NCI-H2196 (cell line): Measurements from ENCODE around the gene SYT2.
"Not testable (repeated sequence)": the region's sequence is repeated elsewhere in the genome, so short reads cannot be mapped to it uniquely, and the experiment has no call there.

ENCODE experiments used
- DNase-seq: peaks from one replicate; lab custom pipeline; 2025; ENCODE audit not compliant: unreplicated experiment; lab: John Stamatoyannopoulos, UW

SYT2 gene

DNA sequence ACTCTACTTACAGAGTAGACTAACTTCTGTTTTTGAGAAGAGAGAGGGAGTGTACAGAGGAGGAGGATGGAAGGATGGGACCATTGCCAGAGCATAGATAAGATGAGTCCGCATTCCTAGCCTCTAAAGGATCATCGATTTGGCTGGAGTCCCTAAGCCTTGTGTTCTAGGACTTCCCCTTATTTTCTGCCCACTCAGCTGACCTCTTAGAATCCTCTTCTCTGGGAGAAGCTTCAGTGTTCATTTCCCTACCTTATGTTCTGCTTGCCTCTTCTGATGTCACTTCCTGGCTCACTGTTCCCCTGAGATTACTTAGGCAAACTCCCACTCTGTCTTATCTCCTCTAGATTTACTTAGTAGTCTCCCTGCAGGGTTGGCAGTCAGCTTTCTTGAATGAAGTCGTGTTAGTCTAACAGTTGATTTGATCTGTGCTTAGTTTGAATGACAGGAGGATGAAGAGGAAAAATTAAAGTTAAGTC lies 156.7 kb downstream of the SYT2 start:
- DNase-seq: no peak

DNA sequence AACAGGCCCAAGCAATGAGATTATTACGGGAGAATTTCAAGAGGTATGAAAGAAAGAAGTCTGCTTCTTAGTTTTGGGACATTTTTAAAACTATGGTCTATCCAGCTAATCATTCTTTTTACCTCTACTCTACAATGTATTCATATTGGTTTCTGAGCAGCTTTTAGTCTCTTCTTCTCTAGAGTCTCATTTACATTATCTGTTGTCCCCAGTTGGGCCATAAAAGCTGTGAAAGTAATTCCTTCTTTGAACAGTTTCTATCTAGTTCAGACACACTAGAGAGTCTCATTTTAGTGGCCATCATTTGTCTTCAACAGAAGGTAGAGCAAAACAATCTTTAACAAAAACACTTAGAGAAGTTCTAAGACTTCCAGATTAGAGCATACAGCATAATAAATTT lies 157.2 kb downstream of the SYT2 start:
- DNase-seq: not testable (repeated sequence)

DNA sequence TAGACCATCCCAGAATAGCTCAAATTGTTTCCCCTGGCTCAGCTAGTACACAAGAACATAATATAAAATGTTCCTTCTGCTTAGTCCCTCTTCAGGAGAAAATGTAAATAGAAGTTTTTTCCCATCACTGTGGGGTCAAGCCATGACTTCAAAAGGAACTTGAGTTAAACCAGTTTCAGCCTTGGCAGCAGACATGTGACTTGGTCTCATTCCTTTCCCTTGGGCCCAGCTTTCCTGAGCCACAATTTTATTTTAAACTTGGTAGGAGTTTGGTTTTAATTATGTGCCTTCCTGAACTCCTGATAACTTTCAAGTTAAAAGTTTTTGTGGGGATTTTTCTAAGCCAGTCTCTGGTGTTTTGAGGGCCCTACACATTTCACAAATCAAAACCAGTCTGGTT lies 157.6 kb downstream of the SYT2 start:
- DNase-seq: not testable (repeated sequence)

DNA sequence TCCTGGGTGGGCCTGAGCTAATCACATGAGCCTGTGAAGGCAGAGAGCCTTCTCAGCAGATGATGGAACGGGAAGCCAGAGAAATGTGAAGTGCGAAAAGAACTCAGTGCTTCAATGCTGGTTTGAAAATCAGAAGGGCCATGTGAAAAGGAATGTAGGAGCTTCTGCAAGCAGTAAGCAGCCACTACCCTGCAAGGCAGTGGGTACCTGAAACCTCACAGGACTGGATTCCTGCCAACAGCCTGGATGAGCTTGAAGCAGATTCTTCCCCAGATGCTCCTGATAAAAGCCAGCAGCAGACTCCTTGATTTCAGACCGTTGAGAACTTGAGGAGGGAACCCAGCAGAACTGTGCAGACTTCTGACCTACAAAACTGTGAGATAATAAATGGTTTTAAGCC lies 158.6 kb downstream of the SYT2 start:
- peak; percentile 30 for DNase-seq

DNA sequence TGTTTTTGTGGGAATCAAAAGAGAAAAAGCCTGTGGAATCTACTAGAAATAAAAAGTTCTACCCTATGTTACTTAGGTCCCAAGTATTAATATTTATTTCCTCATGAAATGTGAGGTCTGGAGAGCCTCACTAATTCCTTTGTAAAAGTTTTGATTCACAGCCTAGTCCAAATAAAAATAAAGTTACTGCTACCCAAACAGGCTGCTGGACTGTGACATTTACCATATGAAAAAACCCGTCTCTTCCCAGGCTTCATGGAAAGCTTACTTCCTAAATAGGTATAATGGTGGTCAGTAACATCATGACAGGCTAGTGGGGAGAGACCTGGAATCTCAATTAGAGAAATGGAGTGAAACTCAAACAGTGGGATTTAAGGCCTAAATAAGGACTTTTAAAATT lies 160.2 kb downstream of the SYT2 start:
- not testable (repeated sequence) for DNase-seq

DNA sequence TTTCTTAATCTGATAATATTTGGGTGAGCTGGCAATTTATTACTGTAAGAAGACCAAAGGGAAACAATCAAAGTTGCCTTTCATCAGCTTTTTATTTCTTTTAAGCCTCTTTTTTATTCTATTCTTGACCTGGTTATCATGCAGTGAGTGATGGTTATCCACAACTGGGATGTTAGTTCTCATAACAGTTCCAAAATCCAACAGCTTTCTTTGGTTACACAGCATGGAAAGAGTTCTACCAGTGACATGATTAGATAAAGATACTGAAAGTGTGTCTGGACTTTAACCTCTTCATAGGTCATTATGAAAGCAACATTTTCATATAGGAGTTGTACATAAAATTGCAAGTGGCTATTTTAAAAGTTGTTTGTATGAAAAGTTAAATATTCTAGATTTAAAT lies 163.0 kb downstream of the SYT2 start:
- DNase-seq: no peak

DNA sequence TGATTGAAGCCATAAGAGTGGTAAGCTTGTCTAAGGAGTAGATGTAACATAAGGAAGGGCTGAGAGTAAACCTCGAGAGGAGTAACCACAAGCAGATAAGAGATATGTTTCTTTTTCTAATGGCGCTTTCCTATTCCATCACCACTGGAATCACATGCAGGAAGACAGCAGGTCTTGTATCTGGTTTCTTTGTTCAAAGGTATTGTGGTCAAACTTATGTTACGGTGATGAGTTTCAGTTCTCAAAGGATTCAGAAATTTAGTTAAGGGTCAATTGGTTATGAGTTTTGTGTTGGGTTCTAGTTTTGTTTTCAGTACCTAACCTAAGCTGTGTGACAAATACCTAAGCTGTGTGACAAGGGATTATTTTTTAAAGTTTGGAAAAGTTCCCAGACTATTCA lies 163.5 kb downstream of the SYT2 start:
- DNase-seq: not testable (repeated sequence)

DNA sequence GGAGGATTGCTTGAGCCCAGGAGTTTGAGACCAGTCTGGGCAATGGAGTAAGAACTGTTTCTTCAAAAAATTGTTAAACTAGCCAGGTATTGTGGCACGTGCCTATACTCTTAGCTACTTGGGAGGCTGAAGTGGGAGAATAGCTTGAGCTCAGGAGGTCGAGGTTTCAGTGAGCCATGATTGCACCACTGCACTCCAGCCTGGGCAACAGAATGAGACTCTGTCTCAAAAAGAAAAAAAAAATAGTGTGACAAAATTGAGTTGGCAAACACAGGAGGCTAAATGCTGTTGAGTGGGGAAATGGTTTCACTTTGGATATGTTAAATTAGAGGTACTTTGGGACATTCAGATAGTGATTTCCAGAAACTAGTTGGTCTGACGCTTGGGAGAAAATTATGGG lies 163.9 kb downstream of the SYT2 start:
- DNase-seq: not testable (repeated sequence)

DNA sequence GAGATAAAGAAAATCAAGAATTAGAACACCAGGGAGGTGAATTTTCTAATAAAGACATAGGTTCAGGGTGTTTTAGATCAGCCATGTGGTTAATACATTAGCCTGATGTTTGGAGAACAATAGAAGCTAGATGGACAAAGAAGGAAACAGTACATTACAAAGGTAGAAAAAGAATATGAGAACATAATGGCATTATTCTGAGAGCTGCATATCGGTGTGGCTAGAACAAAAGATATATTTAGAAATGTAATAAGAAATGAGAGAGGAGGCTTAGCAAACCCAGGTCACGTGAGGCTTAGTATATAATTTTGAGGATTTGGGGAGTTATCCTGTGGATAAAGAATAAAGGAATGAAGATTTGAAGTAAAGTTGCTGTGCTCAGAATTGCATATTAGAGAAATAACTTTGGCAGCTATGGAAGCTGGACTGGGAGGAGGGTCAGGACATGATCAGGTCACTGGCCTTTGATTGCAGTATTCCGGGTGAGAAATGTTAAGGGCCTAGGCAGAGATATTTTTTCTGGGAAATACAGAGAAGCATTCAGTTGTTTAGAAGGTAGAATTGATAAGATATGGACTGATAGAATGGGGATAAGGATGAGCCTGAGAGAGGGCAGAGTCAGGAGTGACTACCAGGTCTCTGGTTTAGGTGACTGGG lies 164.5 kb downstream of the SYT2 start:
- not testable (repeated sequence) for DNase-seq

DNA sequence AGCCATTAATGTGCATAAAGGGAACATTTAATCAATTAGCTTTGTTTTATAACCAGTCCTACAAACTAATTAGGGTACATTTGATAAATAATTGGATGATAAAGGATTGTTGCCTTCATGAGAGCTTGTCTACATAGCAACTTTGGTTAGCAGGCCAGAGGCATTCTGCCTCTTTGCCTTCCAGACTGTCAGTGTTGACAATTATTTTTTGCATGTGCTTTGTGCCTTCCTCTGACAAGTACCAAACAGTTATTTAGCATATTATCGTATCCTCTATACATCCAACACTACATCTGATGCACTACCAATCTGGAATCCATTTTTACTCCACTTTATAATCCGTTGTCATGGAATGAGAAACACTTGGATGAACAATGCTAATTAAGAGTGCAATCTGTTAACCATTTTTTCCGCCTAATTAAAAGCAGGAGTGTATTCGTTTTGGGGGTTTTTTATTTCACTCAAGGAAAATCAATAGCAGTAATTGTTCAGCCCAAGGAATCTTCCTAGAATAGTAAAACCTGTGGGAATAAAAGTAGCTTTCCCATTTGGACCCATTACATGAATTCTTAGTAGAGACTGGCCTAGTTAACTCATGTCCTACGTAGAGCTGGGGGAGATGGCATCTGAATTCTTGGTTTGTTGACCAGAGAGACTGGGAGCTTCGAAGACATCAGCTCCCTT lies 165.3 kb downstream of the SYT2 start:
- DNase-seq: not testable (repeated sequence)

DNA sequence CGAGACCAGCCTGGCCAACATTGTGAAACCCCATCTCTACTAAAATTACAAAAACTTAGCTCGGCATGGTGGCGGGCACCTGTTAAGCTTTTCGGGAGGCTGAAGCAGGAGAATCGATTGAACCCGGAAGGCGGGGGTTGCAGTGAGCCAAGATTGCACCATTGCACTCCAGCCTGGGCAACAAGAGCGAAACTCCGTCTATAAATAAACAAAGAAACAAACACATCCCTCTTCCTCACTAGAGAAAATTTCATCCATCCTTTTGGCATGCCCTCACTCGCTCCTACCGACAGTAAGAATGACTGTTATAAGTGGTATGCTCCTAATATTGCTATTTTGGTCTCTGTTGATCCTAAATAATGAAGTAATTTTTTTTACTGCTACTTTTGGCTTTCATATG lies 166.7 kb downstream of the SYT2 start:
- not testable (repeated sequence) for DNase-seq

DNA sequence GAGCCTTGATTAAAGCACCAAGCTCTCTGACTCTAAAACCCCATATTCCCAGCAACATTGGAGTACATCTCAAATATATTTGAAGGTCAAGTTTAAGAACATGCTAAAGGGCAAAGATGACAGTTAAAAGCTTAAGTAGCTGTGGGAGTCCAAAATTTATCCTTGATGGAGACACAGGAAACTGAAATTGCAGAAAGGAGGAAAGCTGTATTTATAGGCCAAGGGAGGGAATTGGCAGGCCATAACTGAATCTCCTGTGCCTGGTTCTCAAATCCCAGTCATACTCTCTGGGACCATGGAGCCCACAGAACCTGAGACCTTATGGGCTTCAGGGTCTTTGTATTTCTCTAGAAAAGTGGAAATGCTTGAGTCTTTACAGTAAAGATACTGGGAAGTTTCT lies 167.8 kb downstream of the SYT2 start:
- not testable (repeated sequence) for DNase-seq

DNA sequence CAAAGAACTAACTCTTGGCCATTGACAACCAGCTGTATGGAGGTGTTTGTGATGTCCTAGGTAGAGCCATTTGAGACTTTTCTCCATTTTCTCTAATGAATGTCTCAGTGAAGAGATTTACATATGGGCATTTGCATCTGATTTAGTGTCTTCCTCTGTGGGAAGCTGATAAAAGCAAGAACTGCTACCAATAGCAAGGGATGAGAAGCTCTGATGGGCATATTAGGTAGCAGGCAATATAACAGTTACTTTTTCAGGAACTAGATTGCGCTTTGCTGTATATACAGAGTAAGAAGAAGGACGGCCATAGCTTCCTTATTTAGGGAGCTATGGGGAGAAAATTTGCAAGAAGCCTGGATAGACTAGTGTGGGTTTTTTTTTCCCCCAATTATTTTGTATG lies 169.4 kb downstream of the SYT2 start:
- DNase-seq: not testable (repeated sequence)
